ENCODE results near the gene VWA1. TPM values are rescaled to one million over a fixed set of nuclear protein-coding genes. Genes with fewer than 3 reads are reported as not detected.
"Not testable (repeated sequence)": the region's sequence is repeated elsewhere in the genome, so short reads cannot be mapped to it uniquely, and the experiment has no call there.

The VWA1 gene
- total RNA-seq, 4 donors from 2014 or later: 142 to 261 (median 161) TPM

- TF ChIP-seq EP300 (IDR thresholded peaks at IDR 0.05) (no peak), POLR2A (IDR thresholded peaks at IDR 0.05) (no peak), CTCF (IDR thresholded peaks at IDR 0.05) (no peak)
- H3K36me3 ChIP-seq: peaks cover 0 to 74% (median 10%) of the 10 kb centered on the region in 3 donors
Measured at GRCh38 chr1:1479547-1480487, 44.3 kb downstream of the VWA1 start.

GRCh38 chr1:1480488-1480867, 45.0 kb downstream of the VWA1 start:
- not testable (repeated sequence) for H3K4me3 ChIP-seq; H3K9me3 ChIP-seq; H3K27ac ChIP-seq; H3K4me1 ChIP-seq; H3K27me3 ChIP-seq; DNase-seq (ENCODE audit: low spot score in 2 of 2)
- 95 to 98% methylated on average over 14 to 15 of the region's 16 CpGs for WGBS, 2 donors
- peaks cover 0 to 80% (median 11%) of the 10 kb centered on the region in 3 donors for H3K36me3 ChIP-seq

More at GRCh38 chr1:1479547-1480487, 44.3 kb downstream of the VWA1 start:
- WGBS, 2 donors: 93% methylated on average over 38 to 42 of the region's 42 CpGs
- Histone ChIP-seq H3K27ac (no peak overlapping the region), H3K4me3 (no peak overlapping the region), H3K9me3 (no peaks in the 10 kb centered on the region), H3K27me3 (no peaks in the 10 kb centered on the region), H3K4me1 (no peaks in the 10 kb centered on the region)
- no peak for DNase-seq (ENCODE audit: low spot score in 2 of 2)

GRCh38 chr1:1481811-1482210, 46.3 kb downstream of the VWA1 start:
- DNase-seq (ENCODE audit: low spot score in 2 of 2); H3K27ac ChIP-seq; H3K4me3 ChIP-seq; H3K9me3 ChIP-seq; H3K27me3 ChIP-seq; H3K4me1 ChIP-seq: not testable (repeated sequence)
- peaks cover 0 to 88% (median 14%) of the 10 kb centered on the region in 3 donors for H3K36me3 ChIP-seq
- 95 to 96% methylated on average over 17 to 26 of the region's 30 CpGs for WGBS, 2 donors

- Histone ChIP-seq H3K9me3 (no peaks in the 10 kb centered on the region), H3K4me1 (no peaks in the 10 kb centered on the region), H3K27me3 (no peaks in the 10 kb centered on the region), H3K27ac (no peak overlapping the region), H3K4me3 (no peak overlapping the region), H3K36me3 (peaks cover 0 to 89% (median 14%) of the 10 kb centered on the region in 3 donors)
- 93 to 95% methylated on average over 14 of the region's 14 CpGs for WGBS, 2 donors
- TF ChIP-seq CTCF (IDR thresholded peaks at IDR 0.05): no peak
- no peak for TF ChIP-seq EP300 (IDR thresholded peaks at IDR 0.05)
- no peak for TF ChIP-seq POLR2A (IDR thresholded peaks at IDR 0.05)
- DNase-seq (ENCODE audit: low spot score in 2 of 2): no peak
Measured at GRCh38 chr1:1482856-1483255, 47.4 kb downstream of the VWA1 start.

- Histone ChIP-seq H3K4me3 (no peak overlapping the region), H3K27ac (no peak overlapping the region), H3K27me3 (no peaks in the 10 kb centered on the region), H3K36me3 (peaks cover 0 to 91% (median 14%) of the 10 kb centered on the region in 3 donors), H3K4me1 (no peaks in the 10 kb centered on the region), H3K9me3 (no peaks in the 10 kb centered on the region)
- no peak for TF ChIP-seq EP300 (IDR thresholded peaks at IDR 0.05)
- TF ChIP-seq CTCF (IDR thresholded peaks at IDR 0.05): no peak
- DNase-seq (ENCODE audit: low spot score in 2 of 2): no peak
- WGBS, 2 donors: 94 to 95% methylated on average over 16 of the region's 16 CpGs
Measured at GRCh38 chr1:1483714-1484113, 48.2 kb downstream of the VWA1 start.

GRCh38 chr1:1484976-1485750, 49.7 kb downstream of the VWA1 start:
- peaks cover 0 to 93% (median 10%) of the 10 kb centered on the region in 3 donors for H3K36me3 ChIP-seq

GRCh38 chr1:1485755-1486317, 50.3 kb downstream of the VWA1 start:
- DNase-seq (ENCODE audit: low spot score in 2 of 2); H3K27me3 ChIP-seq; H3K4me3 ChIP-seq; H3K9me3 ChIP-seq; H3K4me1 ChIP-seq; H3K27ac ChIP-seq: not testable (repeated sequence)
- WGBS, 2 donors: 90 to 91% methylated on average over 2 to 29 of the region's 31 CpGs
- peaks cover 0 to 93% (median 15%) of the 10 kb centered on the region in 3 donors for H3K36me3 ChIP-seq

More at GRCh38 chr1:1484976-1485750, 49.7 kb downstream of the VWA1 start:
- H3K9me3 ChIP-seq; H3K4me3 ChIP-seq; DNase-seq (ENCODE audit: low spot score in 2 of 2); H3K27ac ChIP-seq; H3K4me1 ChIP-seq; H3K27me3 ChIP-seq: not testable (repeated sequence)
- 92 to 94% methylated on average over 5 to 22 of the region's 46 CpGs for WGBS, 2 donors

Measured in tibial nerve (tissue), 4 donors.